Measurements from ENCODE around the gene PNCK.

PNCK gene

DNA sequence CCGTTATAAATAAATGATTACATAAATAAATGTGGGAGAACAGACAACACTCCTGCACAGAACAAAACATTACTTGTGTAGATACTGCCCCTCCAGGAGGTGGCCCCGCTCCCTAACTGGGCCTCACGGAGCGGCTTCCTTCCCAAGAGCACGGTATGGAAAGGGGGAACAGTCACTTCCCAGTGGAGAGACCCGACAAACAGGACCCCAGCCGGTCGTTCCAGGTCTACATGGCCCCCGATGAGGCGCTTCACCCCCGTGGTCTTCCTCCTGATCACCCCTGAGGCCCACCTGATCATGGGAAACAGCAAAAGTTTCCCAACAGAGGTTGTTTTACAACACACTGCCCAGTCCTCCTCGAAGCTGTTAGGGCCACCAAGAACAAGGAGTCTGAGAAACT, 7.6 kb upstream of the PNCK start:
- Histone ChIP-seq H3K4me3 (ENCODE audit: low read length) (no peak overlapping the region), H3K9ac (ENCODE audit: low read length) (no peak overlapping the region), H3K36me3 (replicated peaks; ENCODE audit: insufficient read depth, low read length) (no peaks in the 10 kb centered on the region), H3K4me1 (ENCODE audit: low read length) (no peaks in the 10 kb centered on the region), H3K27me3 (replicated peaks; ENCODE audit: insufficient read depth, low read length) (peaks cover 5% of the 10 kb centered on the region; the same call in 1 of the 2 replicates), H3F3A (ENCODE audit: insufficient read depth, low read length) (no peaks in the 10 kb centered on the region), H3K4me2 (ENCODE audit: low read depth, low read length) (no peak overlapping the region), H3K9me2 (replicated peaks; ENCODE audit: insufficient read depth, low read length) (no peaks in the 10 kb centered on the region), H3K27ac (ENCODE audit: low read length) (no peak overlapping the region), H4K20me1 (ENCODE audit: insufficient read depth, low read length) (no peaks in the 10 kb centered on the region), H2AFZ (ENCODE audit: low read length) (no peak overlapping the region), H3K79me2 (ENCODE audit: low read length) (no peaks in the 10 kb centered on the region), H3K9me3 (replicated peaks; ENCODE audit: insufficient read depth, low read length) (no peaks in the 10 kb centered on the region)
- TF ChIP-seq EZH2 (optimal IDR thresholded peaks at IDR 0.05; ENCODE audit: low read depth, low read length), result no peak
- TF ChIP-seq EZH2phosphoT487 (IDR thresholded peaks at IDR 0.05; ENCODE audit: low read length), result no peak
- no peak for DNase-seq

DNA sequence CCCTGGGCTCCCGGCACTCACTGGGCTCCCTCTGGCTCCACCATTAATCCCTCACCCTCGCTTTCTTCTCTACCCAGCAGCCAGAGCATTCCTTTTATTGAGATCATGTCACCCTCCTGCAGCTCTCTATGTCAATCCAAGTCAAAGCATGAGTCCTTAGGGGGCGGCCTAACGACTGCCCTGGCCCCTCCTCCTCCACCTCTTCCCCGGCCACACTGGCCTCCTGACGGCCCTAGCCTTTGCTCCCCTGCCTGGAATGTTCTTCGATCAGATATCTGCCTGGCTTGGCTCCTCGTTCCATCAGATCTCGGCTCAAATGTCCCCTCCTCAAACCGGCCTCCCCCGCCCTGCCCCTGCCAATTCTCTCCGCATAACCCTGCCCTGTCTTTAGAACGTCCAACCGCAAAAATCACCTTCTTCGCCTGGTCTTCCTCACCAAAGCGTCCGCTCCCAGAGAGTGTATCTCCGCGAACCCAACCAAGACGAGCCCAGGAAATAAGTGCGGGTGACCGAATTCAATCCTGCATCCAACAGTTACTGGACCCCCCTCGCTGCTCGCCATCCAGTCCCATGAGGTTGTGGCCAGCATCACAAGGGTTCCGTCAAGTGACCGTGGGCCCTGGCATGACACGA, 722 bp upstream of the PNCK start:
- Histone ChIP-seq H2AFZ (ENCODE audit: low read length) (no peak overlapping the region), H3K27ac (ENCODE audit: low read length) (no peak overlapping the region), H3K9me3 (replicated peaks; ENCODE audit: insufficient read depth, low read length) (no peaks in the 10 kb centered on the region), H3K79me2 (ENCODE audit: low read length) (no peaks in the 10 kb centered on the region), H3F3A (ENCODE audit: insufficient read depth, low read length) (no peaks in the 10 kb centered on the region), H3K4me3 (ENCODE audit: low read length) (no peak overlapping the region), H3K9me2 (replicated peaks; ENCODE audit: insufficient read depth, low read length) (no peaks in the 10 kb centered on the region), H3K4me2 (ENCODE audit: low read depth, low read length) (no peak overlapping the region), H3K27me3 (replicated peaks; ENCODE audit: insufficient read depth, low read length) (no peaks in the 10 kb centered on the region; the same call in 1 of the 2 replicates), H3K4me1 (ENCODE audit: low read length) (no peaks in the 10 kb centered on the region), H4K20me1 (ENCODE audit: insufficient read depth, low read length) (no peaks in the 10 kb centered on the region), H3K36me3 (replicated peaks; ENCODE audit: insufficient read depth, low read length) (no peaks in the 10 kb centered on the region), H3K9ac (ENCODE audit: low read length) (no peak overlapping the region)
- DNase-seq, result no peak
- TF ChIP-seq EZH2phosphoT487 (IDR thresholded peaks at IDR 0.05; ENCODE audit: low read length), result no peak

DNA sequence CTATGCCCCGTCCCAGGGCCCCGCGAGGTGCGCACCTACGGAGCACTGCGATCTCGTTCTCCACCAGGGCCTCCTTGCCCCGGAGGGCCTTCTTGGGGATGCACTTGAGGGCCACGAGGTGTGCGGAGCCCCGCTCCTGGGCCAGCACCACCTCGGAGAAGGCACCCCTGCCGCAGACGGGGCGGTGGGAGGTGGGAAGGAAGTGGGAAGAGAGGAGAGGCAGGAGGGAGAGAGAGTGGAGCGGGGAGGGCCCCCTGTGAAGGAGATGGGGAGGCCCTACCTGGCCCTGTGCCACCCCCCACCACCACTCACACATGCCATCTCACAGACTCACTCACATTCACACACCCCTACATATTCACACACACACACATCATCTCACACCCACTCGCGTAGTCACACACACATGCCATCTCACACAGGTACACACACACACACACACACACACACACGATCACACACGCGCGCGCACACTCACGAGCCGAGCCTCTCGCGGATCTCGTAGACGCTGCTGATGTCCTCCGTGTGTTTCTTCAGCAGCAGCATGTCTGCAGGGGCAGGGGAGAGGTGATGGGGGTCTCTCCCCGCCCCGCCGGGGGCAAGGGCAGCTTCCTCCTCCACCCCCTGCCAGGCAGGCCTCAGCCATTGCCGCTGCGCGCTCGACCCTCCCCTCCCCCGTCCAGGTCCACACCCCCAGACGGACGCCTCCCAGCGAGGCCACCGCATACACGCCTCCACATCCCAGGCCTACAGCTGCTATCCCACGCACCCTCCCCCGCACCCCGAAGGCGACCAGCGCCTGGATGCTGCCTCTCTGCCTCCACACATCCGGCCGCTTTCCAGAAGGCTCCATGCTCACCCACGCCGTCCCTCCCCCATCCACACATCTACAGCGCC, 834 bp downstream of the PNCK start:
- H3K9ac ChIP-seq (ENCODE audit: low read length), result no peak overlapping the region
- no peak overlapping the region for H2AFZ ChIP-seq (ENCODE audit: low read length)
- H3K9me2 ChIP-seq (replicated peaks; ENCODE audit: insufficient read depth, low read length), result no peaks in the 10 kb centered on the region
- TF ChIP-seq, protein P1, sequence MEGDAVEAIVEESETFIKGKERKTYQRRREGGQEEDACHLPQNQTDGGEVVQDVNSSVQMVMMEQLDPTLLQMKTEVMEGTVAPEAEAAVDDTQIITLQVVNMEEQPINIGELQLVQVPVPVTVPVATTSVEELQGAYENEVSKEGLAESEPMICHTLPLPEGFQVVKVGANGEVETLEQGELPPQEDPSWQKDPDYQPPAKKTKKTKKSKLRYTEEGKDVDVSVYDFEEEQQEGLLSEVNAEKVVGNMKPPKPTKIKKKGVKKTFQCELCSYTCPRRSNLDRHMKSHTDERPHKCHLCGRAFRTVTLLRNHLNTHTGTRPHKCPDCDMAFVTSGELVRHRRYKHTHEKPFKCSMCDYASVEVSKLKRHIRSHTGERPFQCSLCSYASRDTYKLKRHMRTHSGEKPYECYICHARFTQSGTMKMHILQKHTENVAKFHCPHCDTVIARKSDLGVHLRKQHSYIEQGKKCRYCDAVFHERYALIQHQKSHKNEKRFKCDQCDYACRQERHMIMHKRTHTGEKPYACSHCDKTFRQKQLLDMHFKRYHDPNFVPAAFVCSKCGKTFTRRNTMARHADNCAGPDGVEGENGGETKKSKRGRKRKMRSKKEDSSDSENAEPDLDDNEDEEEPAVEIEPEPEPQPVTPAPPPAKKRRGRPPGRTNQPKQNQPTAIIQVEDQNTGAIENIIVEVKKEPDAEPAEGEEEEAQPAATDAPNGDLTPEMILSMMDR (IDR thresholded peaks at IDR 0.05; ENCODE audit: low read length), result no peak
- TF ChIP-seq EZH2 (optimal IDR thresholded peaks at IDR 0.05; ENCODE audit: low read depth, low read length), result no peak
- no peak for TF ChIP-seq EZH2phosphoT487 (IDR thresholded peaks at IDR 0.05; ENCODE audit: low read length)
- H3K4me2 ChIP-seq (ENCODE audit: low read depth, low read length), result no peak overlapping the region
- H3K27me3 ChIP-seq (replicated peaks; ENCODE audit: insufficient read depth, low read length), result no peaks in the 10 kb centered on the region; the same call in 1 of the 2 replicates
- no peaks in the 10 kb centered on the region for H3K9me3 ChIP-seq (replicated peaks; ENCODE audit: insufficient read depth, low read length)
- no peaks in the 10 kb centered on the region for H4K20me1 ChIP-seq (ENCODE audit: insufficient read depth, low read length)
- no peaks in the 10 kb centered on the region for H3K4me1 ChIP-seq (ENCODE audit: low read length)
- no peaks in the 10 kb centered on the region for H3K79me2 ChIP-seq (ENCODE audit: low read length)
- DNase-seq, result no peak
- H3F3A ChIP-seq (ENCODE audit: insufficient read depth, low read length), result no peaks in the 10 kb centered on the region
- no peaks in the 10 kb centered on the region for H3K36me3 ChIP-seq (replicated peaks; ENCODE audit: insufficient read depth, low read length)
- H3K27ac ChIP-seq (ENCODE audit: low read length), result no peak overlapping the region
- no peak overlapping the region for H3K4me3 ChIP-seq (ENCODE audit: low read length)

DNA sequence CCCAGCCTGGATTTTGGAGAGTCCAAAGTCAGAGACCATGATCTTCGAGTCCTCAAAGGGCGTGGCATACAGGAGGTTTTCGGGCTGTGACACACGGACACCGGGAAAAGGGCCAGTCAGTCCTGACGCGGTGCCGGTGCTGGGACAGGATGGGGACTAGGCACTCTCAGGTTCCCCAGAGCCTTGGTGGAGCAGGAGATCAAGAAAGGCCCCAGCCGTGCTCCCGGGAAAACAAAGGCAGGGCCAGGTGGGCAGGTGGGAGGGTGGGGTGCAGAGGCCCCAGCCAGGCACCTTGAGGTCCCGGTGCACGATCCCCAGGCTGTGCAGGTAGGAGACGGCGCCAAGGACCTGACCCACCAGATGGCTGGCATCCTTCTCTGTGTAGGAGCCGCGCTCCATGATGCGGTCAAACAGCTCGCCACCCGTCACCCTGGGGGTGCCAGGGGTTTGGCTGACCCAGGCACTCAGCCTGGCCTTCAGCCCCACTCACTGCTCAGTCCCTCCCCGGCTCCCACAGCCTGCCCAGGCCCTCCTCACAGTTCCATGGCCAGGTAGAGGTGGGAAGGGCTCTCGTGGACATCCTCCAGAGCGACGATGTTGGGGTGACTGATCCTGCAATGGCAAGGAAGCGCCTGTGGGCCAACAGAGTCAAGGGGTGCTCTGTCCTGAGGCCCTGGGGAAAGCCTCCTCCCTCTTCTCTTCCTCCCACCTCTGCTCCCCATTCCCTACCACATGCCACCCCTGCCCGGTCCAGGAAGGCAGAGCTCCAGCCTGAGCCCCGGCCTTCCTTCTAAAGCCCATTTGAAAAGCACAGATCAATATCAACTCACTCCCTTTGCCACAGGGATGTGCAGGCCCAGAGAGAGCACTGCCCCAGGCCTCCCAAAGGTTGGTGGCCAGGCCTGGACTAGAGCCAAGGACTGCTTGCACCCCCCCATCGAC, 1.8 kb downstream of the PNCK start:
- DNase-seq, result no peak
- Histone ChIP-seq H3F3A (ENCODE audit: insufficient read depth, low read length) (no peaks in the 10 kb centered on the region), H3K27me3 (replicated peaks; ENCODE audit: insufficient read depth, low read length) (peaks cover 6% of the 10 kb centered on the region), H3K79me2 (ENCODE audit: low read length) (no peaks in the 10 kb centered on the region), H4K20me1 (ENCODE audit: insufficient read depth, low read length) (no peaks in the 10 kb centered on the region), H2AFZ (ENCODE audit: low read length) (no peak overlapping the region), H3K9ac (ENCODE audit: low read length) (no peak overlapping the region), H3K9me3 (replicated peaks; ENCODE audit: insufficient read depth, low read length) (no peaks in the 10 kb centered on the region), H3K9me2 (replicated peaks; ENCODE audit: insufficient read depth, low read length) (no peaks in the 10 kb centered on the region), H3K4me3 (ENCODE audit: low read length) (no peak overlapping the region), H3K36me3 (replicated peaks; ENCODE audit: insufficient read depth, low read length) (no peaks in the 10 kb centered on the region), H3K27ac (ENCODE audit: low read length) (no peak overlapping the region), H3K4me1 (ENCODE audit: low read length) (no peaks in the 10 kb centered on the region), H3K4me2 (ENCODE audit: low read depth, low read length) (no peak overlapping the region)
- no peak for TF ChIP-seq EZH2 (optimal IDR thresholded peaks at IDR 0.05; ENCODE audit: low read depth, low read length)
- TF ChIP-seq, protein P1 (IDR thresholded peaks at IDR 0.05; ENCODE audit: low read length), result no peak
- TF ChIP-seq EZH2phosphoT487 (IDR thresholded peaks at IDR 0.05; ENCODE audit: low read length), result no peak
